Measurements from ENCODE around the gene CCDC57.

DNA sequence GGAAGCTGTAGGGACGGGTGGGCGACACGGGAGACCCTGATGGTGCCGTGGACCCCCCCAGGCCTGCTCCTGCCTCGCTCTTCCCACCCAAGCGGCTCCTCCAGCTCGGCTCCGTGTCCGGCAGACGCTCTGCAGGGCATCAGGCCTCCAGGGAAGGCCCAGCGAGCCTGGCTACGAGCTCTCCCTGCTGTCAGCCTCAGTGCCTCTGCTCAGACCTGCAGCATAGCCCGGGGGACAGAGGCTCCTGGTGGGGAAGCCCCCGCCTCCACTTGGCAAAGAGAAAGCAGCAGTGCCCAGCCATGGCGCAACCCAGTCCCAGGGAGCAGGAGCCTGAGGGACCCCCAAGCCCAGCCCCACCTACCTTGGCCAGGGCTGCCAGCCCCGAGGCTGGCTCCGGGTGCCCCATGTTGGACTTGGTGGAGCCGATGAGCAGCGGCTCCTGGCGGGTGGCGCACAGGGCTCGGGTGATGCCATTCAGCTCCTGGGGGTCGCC, 120.5 kb downstream of the CCDC57 start:
- TF ChIP-seq, protein P1, sequence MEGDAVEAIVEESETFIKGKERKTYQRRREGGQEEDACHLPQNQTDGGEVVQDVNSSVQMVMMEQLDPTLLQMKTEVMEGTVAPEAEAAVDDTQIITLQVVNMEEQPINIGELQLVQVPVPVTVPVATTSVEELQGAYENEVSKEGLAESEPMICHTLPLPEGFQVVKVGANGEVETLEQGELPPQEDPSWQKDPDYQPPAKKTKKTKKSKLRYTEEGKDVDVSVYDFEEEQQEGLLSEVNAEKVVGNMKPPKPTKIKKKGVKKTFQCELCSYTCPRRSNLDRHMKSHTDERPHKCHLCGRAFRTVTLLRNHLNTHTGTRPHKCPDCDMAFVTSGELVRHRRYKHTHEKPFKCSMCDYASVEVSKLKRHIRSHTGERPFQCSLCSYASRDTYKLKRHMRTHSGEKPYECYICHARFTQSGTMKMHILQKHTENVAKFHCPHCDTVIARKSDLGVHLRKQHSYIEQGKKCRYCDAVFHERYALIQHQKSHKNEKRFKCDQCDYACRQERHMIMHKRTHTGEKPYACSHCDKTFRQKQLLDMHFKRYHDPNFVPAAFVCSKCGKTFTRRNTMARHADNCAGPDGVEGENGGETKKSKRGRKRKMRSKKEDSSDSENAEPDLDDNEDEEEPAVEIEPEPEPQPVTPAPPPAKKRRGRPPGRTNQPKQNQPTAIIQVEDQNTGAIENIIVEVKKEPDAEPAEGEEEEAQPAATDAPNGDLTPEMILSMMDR (IDR thresholded peaks at IDR 0.05; ENCODE audit: insufficient read depth, low read length, poor library complexity, severe bottlenecking): no peak
- TF ChIP-seq EZH2phosphoT487 (conservative IDR thresholded peaks at IDR 0.05; ENCODE audit: low read length): no peak

Measured in SU-DHL-6 (cell line).